Fibroblast of villous mesenchyme (primary cell): ENCODE results near the gene KCNQ5. TPM values are rescaled to one million over a fixed set of nuclear protein-coding genes. Genes with fewer than 3 reads are reported as not detected.
A peak's percentile ranks its signal among the peaks of the same experiment; 100 is the strongest.

ENCODE experiments used
- DNase-seq: peaks from one replicate; pipeline ENCODE4 v3.0.0-alpha.2; 2010; ENCODE audit warnings: low read depth
- H3K4me3 ChIP-seq: 2 replicates; pipeline ENCODE4 v1.5.1; 2011; ENCODE audit warnings: low read depth, mild to moderate bottlenecking, low read length
- total RNA-seq: library from RNA; depleted of rRNA; stranded (reverse); fragments of >200 nt; gene quantifications from 2 replicates; pipeline ENCODE4 v1.2.3, GENCODE V29; 2012
- TF ChIP-seq, protein P1 (sequence below): IDR thresholded peaks from 2 replicates; pipeline ENCODE4 v1.5.1; 2012; ENCODE audit warnings: low read depth, mild to moderate bottlenecking, low read length; ENCODE audit not compliant: insufficient read depth

The KCNQ5 gene
- total RNA-seq, 1 donor, result 0.86 TPM

GRCh38 chr6:72825315-72825911, 203.5 kb downstream of the KCNQ5 start:
- TF ChIP-seq, protein P1, sequence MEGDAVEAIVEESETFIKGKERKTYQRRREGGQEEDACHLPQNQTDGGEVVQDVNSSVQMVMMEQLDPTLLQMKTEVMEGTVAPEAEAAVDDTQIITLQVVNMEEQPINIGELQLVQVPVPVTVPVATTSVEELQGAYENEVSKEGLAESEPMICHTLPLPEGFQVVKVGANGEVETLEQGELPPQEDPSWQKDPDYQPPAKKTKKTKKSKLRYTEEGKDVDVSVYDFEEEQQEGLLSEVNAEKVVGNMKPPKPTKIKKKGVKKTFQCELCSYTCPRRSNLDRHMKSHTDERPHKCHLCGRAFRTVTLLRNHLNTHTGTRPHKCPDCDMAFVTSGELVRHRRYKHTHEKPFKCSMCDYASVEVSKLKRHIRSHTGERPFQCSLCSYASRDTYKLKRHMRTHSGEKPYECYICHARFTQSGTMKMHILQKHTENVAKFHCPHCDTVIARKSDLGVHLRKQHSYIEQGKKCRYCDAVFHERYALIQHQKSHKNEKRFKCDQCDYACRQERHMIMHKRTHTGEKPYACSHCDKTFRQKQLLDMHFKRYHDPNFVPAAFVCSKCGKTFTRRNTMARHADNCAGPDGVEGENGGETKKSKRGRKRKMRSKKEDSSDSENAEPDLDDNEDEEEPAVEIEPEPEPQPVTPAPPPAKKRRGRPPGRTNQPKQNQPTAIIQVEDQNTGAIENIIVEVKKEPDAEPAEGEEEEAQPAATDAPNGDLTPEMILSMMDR, result no peak
- H3K4me3 ChIP-seq, result no peak overlapping the region
- peak; percentile 47 for DNase-seq

GRCh38 chr6:72826037-72826436, 204.2 kb downstream of the KCNQ5 start:
- TF ChIP-seq, protein P1, result no peak
- DNase-seq, result peak; percentile 23
- H3K4me3 ChIP-seq, result no peak overlapping the region

DNA sequence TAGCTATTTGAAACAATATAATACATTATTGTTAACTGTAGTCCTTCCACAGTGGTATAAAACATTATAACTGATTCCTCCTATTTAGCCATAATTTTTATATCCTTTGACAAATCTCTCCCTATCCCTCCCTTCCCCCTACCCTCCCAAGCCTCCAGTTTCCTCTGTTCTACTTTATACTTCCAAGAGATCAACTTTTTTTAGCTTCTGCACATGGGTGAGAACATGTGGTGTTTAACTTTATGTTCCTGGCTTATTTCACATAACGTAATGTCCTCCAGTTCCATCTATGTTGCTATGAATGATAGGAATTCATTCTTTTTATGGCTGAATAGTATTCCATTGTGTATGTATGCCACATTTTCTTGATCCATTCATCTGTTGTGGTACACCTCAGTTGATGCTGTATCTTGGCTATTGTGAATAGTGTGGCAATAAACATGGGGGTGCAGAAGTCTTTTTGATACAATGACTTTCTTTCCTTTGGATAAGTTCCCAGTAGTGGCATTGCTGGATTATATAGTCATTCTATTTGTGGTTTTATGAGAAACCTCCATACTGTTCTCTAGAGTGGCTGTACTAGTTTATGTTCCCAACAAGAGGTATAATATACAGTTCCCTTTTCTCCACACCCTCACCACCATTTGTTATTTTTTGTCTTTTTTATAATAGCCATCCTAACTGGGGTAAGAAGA, 205.0 kb downstream of the KCNQ5 start:
- H3K4me3 ChIP-seq, result no peak overlapping the region
- peak; percentile 26 for DNase-seq
- TF ChIP-seq, protein P1, result no peak

- no peak overlapping the region for H3K4me3 ChIP-seq
- no peak for DNase-seq
- TF ChIP-seq, protein P1, result no peak
Observed at GRCh38 chr6:72828904-72829303, 207.0 kb downstream of the KCNQ5 start.

GRCh38 chr6:72832271-72832670, 210.4 kb downstream of the KCNQ5 start:
- TF ChIP-seq, protein P1, result no peak
- no peak for DNase-seq
- H3K4me3 ChIP-seq, result no peak overlapping the region

DNA sequence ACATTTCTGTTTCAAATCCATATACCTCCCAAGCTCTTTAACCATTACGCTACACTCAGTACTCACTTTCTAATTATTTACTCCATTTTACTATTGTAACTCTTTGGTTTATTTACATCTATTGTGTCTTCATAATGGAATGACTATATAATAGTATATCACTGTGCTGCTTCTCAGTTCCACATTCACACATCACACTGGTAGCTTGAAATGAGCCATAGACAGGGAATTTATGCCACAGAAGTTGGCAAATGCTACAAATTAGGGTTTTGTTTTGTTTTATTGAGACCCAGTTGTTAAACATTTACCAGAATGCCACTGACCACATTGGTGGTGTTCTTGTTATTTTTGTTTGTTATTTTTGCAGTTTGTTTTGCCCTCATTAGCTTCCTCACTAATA, 213.9 kb downstream of the KCNQ5 start:
- TF ChIP-seq, protein P1, result no peak
- H3K4me3 ChIP-seq, result no peak overlapping the region
- no peak for DNase-seq

GRCh38 chr6:72836971-72837370, 215.1 kb downstream of the KCNQ5 start:
- DNase-seq, result no peak
- no peak overlapping the region for H3K4me3 ChIP-seq
- TF ChIP-seq, protein P1, result no peak
